GM12801 (cell line): ENCODE results near the gene CFAP74.

Source experiments
- CTCF ChIP-seq: IDR thresholded peaks from one replicate; pipeline ENCODE4 v1.5.1; 2011; ENCODE audit warnings: control low read depth; ENCODE audit not compliant: insufficient read length; ENCODE audit errors: extremely low read depth

The CFAP74 gene

GRCh38 chr1:1946540-1946939 lies 57.0 kb downstream of the CFAP74 start:
- TF ChIP-seq CTCF, result no peak

DNA sequence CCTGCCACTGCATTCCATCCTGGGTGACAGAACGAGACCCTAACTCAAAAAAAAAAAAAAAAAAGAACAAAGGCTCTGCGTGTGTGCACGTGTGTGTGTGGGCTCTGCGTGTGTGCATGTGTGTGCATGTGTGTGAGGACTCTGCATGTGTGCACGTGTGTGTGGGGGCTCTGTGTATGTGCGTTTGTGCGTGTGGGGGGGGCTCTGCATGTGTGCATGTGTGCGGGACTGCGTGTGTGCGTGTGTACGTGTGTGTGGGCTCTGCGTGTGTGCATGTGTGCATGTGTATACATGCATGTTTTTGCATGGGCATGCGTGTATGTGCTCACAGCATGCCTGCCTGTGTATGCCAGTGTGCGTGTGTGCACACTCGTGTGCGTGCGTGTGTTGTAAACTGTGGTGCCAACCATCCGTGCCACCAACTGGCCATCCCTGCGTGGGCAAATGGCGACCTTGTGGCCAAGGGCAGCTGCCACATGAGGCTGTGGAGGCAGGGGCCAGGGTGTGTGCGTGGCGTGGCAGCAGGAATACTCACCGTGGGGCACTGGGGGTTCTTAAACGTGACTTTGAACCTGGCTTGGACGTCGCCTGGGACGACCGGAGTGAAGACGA lies 57.7 kb downstream of the CFAP74 start:
- TF ChIP-seq CTCF, result no peak

DNA sequence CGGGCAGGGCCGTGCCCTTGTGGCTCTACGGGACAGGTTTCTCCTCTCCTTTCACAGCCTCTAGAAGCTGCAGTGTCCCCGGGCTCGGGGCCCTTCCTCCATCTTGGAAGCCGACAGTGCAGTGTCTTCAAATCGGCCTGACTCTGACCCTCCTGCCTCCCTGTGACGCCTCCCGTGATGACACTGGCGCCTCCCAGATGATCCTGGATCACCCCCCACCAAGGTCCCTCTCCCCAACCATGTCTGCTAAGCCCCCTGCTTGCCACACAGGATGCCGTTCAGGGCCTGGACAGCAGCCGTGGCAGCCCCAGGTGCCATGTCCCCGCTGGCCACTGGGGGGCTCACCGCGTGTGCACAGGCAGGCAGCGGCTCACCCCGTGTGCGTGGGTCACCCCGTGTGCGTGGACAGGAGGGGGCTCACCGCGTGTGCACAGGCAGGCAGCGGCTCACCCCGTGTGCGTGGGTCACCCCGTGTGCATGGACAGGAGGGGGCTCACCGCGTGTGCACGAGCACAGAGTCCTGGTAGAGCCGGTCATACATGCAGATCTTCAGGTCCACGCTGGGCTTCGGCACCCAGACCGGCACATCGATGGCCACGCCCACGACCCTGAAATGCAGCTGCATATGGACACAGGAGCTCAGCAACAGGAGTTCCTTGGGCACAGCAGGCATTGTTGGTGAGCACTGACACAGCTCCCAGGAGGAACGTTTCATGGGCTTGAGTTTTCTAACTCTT lies 59.6 kb downstream of the CFAP74 start:
- no peak for TF ChIP-seq CTCF

DNA sequence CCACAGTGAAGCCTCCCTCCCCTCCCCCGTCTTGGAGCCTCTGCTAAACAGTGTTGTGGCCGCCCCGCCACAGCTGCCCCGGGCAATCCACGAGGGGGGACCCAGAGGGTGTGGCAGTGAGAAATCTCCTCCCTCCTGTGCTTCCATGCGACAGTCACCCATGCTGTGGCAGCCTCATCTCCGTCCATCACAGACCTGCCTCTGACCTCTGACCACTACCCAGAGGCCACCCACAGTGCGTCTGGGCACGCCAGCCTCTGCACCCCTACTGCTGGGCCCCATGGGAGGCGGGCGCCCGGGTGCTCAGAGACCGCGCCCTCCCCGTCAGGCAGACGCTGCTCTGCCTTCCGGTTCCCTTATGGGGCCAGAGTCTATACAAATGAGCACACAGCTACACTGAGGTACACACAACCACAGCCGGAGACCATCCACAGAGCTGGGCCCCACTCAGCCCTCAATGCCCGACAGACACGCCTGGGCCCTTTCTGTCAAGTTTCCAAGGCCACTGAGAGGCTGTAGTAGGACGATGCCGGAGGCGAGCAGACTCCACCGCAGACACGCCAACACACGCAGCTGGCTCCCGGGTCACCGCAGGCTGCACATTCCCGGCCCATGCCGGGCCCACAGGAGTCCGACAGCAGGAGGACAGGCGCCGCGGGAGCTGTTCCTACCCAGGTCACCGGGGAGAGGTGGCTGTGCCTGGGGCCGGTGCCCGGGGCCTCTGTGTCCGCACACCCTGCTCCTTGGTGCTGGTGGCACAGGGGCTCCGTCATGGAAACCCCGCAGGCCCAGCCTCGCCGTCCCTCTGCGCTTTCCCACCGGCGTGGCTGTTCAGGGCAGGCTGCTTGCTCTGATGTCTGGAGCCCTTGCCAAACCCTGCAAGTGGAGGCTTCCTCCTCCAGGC lies 60.6 kb downstream of the CFAP74 start:
- no peak for TF ChIP-seq CTCF

DNA sequence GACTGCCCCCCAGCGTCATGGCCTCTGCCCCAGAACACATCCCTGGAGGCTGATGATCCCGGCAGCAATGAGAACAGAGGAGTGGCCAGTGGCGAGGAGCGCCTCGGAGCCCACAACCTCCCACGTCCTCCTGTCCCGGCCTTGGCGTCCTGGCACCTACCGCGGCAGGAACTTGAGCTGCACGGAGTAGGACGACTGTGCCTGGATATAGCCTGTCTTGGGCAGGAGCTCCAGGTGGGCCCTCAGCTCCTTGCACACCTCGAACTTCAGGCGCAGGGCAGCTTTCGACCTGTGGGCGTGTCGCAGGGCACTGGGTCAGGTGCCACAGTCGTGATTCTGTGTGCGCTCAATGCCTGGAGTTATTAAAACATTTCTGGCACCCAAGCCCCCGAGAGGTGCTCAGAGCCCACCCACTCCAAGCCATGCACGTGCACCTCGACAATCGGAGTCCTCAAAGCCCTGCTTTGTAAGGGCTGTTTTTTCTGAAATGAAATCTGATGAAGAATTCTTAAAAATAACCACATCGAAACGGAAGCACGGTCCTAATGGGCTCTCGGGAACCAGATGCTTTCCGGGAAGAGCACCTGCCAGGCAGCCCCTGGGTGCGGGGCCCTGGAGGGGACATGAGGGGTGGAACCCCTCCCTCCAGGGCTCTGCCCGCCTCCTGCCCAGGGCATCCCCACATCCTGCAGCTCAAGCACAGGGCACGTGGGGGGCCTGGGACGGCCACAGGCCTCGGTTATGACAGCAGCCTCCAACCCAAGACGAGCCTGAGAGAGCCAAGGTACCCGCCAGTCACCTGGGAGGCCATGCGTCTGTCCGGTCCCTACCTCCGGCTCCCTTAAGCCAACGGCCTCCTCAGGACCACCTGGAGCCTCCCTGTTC lies 61.5 kb downstream of the CFAP74 start:
- TF ChIP-seq CTCF, result no peak

- no peak for TF ChIP-seq CTCF
Measured at GRCh38 chr1:1941211-1941841, 62.3 kb downstream of the CFAP74 start.
